ENCODE results near the gene CEP350. TPM values are rescaled to one million over a fixed set of nuclear protein-coding genes. Genes with fewer than 3 reads are reported as not detected.

Gene CEP350
- polyA plus RNA-seq, 1 donor (not counting 4 experiments of a cell fraction or from before 2014, with no cell fraction given): 12.0 TPM

DNA sequence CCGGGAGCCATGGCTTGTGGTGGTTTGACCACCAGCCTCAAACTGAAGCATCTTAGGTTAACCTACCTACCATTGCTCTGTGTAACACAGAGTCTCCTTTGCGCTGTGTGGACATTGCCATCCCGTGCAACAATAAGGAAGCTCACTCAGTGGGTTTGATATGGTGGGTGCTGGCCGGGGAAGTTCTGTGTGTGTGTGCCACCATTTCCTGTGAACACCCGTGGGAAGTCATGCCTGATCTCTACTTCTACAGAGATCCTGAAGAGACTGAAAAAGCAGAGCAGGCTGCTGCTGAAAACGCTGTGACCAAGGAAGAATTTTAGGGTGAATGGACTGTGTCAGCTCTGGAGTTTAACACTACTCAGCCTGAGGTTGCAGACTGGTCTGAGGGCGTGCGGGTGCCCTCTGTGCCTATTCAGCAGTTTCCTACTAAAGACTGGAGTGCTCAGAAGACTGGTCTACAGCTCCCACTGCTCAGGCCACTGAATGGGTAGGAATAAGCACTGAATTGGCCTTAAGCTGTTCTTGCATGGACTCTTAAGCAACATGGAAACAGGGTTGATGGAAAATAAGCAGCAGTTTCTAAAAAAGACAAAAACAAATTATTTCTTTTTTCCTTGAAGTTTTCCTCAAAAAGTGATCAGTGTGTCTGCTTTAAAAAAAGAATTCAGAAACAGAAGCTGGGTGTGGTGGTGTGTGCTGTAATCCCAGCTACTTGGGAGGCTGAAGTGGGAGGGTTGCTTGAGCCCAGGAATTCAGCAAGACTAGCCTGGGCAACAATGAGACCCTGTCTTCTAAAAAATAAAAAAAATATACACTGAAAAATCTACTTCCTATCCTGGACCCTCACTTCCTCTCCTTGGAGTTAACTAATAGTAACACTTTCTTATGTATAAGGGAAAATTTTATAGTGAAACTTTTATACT, 14.6 kb downstream of the CEP350 start:
- H3K27me3 ChIP-seq (ENCODE audit: control insufficient read depth, extremely low read depth, insufficient read depth, low read length): no peaks in the 10 kb centered on the region
- no peak overlapping the region for H3K4me3 ChIP-seq (ENCODE audit: control insufficient read depth in 2 of 3, extremely low read depth in 1 of 3, insufficient read depth in 2 of 3, low read depth in 1 of 3, low read length in 3 of 3)
- H3K4me2 ChIP-seq (ENCODE audit: control insufficient read depth, extremely low read depth, insufficient read depth, low read depth, low read length): no peak overlapping the region
- no peaks in the 10 kb centered on the region for H4K20me1 ChIP-seq (ENCODE audit: control insufficient read depth, extremely low read depth, insufficient read depth, low read length)
- H2AFZ ChIP-seq (ENCODE audit: control insufficient read depth, low read length): no peak overlapping the region
- FAIRE-seq: no peak
- no peak overlapping the region for H3K9ac ChIP-seq (ENCODE audit: control insufficient read depth, extremely low read depth, insufficient read depth, low read length)
- no peaks in the 10 kb centered on the region for H3K9me1 ChIP-seq (ENCODE audit: control insufficient read depth, extremely low read depth, insufficient read depth, low read length)
- TF ChIP-seq, protein P1, sequence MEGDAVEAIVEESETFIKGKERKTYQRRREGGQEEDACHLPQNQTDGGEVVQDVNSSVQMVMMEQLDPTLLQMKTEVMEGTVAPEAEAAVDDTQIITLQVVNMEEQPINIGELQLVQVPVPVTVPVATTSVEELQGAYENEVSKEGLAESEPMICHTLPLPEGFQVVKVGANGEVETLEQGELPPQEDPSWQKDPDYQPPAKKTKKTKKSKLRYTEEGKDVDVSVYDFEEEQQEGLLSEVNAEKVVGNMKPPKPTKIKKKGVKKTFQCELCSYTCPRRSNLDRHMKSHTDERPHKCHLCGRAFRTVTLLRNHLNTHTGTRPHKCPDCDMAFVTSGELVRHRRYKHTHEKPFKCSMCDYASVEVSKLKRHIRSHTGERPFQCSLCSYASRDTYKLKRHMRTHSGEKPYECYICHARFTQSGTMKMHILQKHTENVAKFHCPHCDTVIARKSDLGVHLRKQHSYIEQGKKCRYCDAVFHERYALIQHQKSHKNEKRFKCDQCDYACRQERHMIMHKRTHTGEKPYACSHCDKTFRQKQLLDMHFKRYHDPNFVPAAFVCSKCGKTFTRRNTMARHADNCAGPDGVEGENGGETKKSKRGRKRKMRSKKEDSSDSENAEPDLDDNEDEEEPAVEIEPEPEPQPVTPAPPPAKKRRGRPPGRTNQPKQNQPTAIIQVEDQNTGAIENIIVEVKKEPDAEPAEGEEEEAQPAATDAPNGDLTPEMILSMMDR (optimal IDR thresholded peaks at IDR 0.05 in 1 of 3, IDR thresholded peaks at IDR 0.05 in 1 of 3, conservative IDR thresholded peaks at IDR 0.05 in 1 of 3; ENCODE audit: extremely low read depth in 1 of 3, insufficient read depth in 2 of 3, low read length in 3 of 3): no peak
- TF ChIP-seq EZH2 (IDR thresholded peaks at IDR 0.05; ENCODE audit: low read length): no peak
- DNase-seq (ENCODE audit: low read depth, low spot score): no peak
- no peak overlapping the region for H3K27ac ChIP-seq (ENCODE audit: control insufficient read depth, insufficient read depth, low read length)
- dilution Hi-C loops (cut with MboI; ENCODE audit: extremely low pct_ligation_motif_present, low sequenced_read_pairs): no loop called here
- peaks cover 0 to 3% of the 10 kb centered on the region in 2 experiments for H3K36me3 ChIP-seq (ENCODE audit: control insufficient read depth in 2 of 2, extremely low read depth in 1 of 2, insufficient read depth in 2 of 2, low read length in 2 of 2)
- H3K9me3 ChIP-seq (ENCODE audit: control insufficient read depth, low read depth, low read length): no peaks in the 10 kb centered on the region
- no peaks in the 10 kb centered on the region for H3K4me1 ChIP-seq (ENCODE audit: control insufficient read depth, extremely low read depth, insufficient read depth, low read length)
- peaks cover 56% of the 10 kb centered on the region for H3K79me2 ChIP-seq (ENCODE audit: control insufficient read depth, insufficient read depth, low read length)

DNA sequence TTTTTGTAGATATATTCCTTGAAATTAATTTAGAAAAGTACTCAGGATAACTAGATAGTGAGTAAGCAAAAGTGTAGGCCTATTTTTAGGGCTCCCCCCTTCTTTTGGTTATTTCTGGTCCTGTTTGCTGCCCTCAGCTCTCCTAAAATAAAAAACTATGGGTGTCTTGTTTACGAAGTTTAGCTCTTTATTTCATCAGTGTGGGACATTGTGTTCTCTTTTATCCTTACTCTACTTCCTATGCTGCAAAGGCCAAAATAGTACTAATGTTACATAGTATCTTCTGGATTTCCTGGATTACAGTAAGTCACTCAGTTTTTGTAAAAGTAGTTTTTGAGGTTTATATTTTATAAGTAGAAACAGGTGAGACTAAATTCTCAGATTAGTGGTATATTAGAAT, 15.4 kb downstream of the CEP350 start:
- Histone ChIP-seq H3K27me3 (ENCODE audit: control insufficient read depth, extremely low read depth, insufficient read depth, low read length) (no peaks in the 10 kb centered on the region), H2AFZ (ENCODE audit: control insufficient read depth, low read length) (no peak overlapping the region), H3K9me3 (ENCODE audit: control insufficient read depth, low read depth, low read length) (no peaks in the 10 kb centered on the region), H4K20me1 (ENCODE audit: control insufficient read depth, extremely low read depth, insufficient read depth, low read length) (no peaks in the 10 kb centered on the region), H3K9ac (ENCODE audit: control insufficient read depth, extremely low read depth, insufficient read depth, low read length) (no peak overlapping the region), H3K79me2 (ENCODE audit: control insufficient read depth, insufficient read depth, low read length) (peaks cover 55% of the 10 kb centered on the region), H3K4me2 (ENCODE audit: control insufficient read depth, extremely low read depth, insufficient read depth, low read depth, low read length) (no peak overlapping the region), H3K4me3 (ENCODE audit: control insufficient read depth in 2 of 3, extremely low read depth in 1 of 3, insufficient read depth in 2 of 3, low read depth in 1 of 3, low read length in 3 of 3) (no peak overlapping the region), H3K4me1 (ENCODE audit: control insufficient read depth, extremely low read depth, insufficient read depth, low read length) (no peaks in the 10 kb centered on the region), H3K36me3 (ENCODE audit: control insufficient read depth in 2 of 2, extremely low read depth in 1 of 2, insufficient read depth in 2 of 2, low read length in 2 of 2) (peaks cover 0 to 3% of the 10 kb centered on the region in 2 experiments), H3K9me1 (ENCODE audit: control insufficient read depth, extremely low read depth, insufficient read depth, low read length) (no peaks in the 10 kb centered on the region), H3K27ac (ENCODE audit: control insufficient read depth, insufficient read depth, low read length) (no peak overlapping the region)
- DNase-seq (ENCODE audit: low read depth, low spot score) (no peak), FAIRE-seq (no peak)
- TF ChIP-seq, protein P1 (optimal IDR thresholded peaks at IDR 0.05 in 1 of 3, IDR thresholded peaks at IDR 0.05 in 1 of 3, conservative IDR thresholded peaks at IDR 0.05 in 1 of 3; ENCODE audit: extremely low read depth in 1 of 3, insufficient read depth in 2 of 3, low read length in 3 of 3): no peak
- TF ChIP-seq EZH2 (IDR thresholded peaks at IDR 0.05; ENCODE audit: low read length): no peak
- dilution Hi-C loops (cut with MboI; ENCODE audit: extremely low pct_ligation_motif_present, low sequenced_read_pairs): no loop called here

Data from keratinocyte (primary cell).